Hematopoietic multipotent progenitor cell treated with erythropoietin and hydrocortisone succinate and interleukin-3 and kit ligand, for 15 days (in vitro differentiated cells): ENCODE measurements around the gene LYRM9.
"Not testable (repeated sequence)": the region's sequence is repeated elsewhere in the genome, so short reads cannot be mapped to it uniquely, and the experiment has no call there.

Experiments used
- DNase-seq: peaks from one replicate; pipeline ENCODE4 v3.0.0-alpha.2; 2015; ENCODE audit warnings: low spot score

The LYRM9 gene

GRCh38 chr17:27839571-27840405 lies 53.4 kb downstream of the LYRM9 start:
- DNase-seq = not testable (repeated sequence)

GRCh38 chr17:27838607-27839006 lies 54.6 kb downstream of the LYRM9 start:
- DNase-seq = not testable (repeated sequence)

GRCh38 chr17:27837769-27838168 lies 55.4 kb downstream of the LYRM9 start:
- DNase-seq = not testable (repeated sequence)

GRCh38 chr17:27836651-27837050 lies 56.5 kb downstream of the LYRM9 start:
- DNase-seq = no peak

GRCh38 chr17:27834571-27834970 lies 58.6 kb downstream of the LYRM9 start:
- DNase-seq = no peak

- no peak for DNase-seq
These were observed 60.3 kb downstream of the LYRM9 start for GRCh38 chr17:27832831-27833230.

- DNase-seq = not testable (repeated sequence)
These were observed 63.3 kb downstream of the LYRM9 start for GRCh38 chr17:27829888-27830287.

- not testable (repeated sequence) for DNase-seq
These were observed 63.9 kb downstream of the LYRM9 start for GRCh38 chr17:27829143-27829711.
